ENCODE measurements around the gene CDON. TPM values are rescaled to one million over a fixed set of nuclear protein-coding genes. Genes with fewer than 3 reads are reported as not detected.
"Not testable (repeated sequence)": the region's sequence is repeated elsewhere in the genome, so short reads cannot be mapped to it uniquely, and the experiment has no call there.

CDON gene
- total RNA-seq, 1 donor, result 2.6 TPM

DNA sequence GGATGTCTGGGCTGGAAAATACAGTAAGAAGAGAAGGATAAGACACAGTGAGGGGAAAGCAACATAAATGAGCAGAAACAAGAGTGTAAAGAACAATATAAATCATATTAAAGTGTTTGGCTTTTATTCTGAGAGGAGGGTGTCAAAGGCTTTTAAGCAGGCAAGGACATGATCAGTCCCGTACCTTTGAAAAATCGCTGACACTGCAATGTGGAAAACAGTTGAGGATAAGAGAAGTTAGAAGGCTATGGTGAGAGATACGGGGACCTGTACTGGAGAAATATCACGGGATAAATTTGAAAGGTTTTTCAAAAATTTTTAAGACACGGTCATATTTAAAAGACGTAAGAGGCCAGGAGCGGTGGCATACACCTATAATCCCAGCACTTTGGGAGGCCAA lies 30.3 kb downstream of the CDON start:
- no peak overlapping the region for H3K4me3 ChIP-seq (ENCODE audit: low read depth, low read length)
- DNase-seq (ENCODE audit: low read depth), result no peak
- TF ChIP-seq CTCF (IDR thresholded peaks at IDR 0.05; ENCODE audit: insufficient read depth, low read depth, low read length), result no peak

DNA sequence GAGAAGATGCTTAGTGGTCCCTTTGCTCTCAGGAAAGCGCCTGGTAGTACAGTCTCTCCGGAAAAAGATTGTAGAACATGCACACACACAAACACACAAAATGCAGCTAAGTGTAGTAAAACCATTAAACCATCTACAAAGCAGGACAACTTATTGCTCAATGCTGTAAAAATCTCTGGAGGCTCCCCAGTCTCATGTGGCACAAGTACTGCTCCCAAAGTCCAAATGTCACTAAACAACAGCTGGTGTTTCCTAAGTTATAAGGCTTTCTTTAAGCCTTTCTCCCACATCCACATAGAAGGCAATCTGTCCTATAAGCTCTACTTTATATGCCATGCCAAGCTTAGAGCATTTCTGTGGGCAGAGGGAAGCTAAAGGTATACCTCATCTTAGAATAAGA lies 32.9 kb downstream of the CDON start:
- peak; percentile 4 for DNase-seq (ENCODE audit: low read depth)
- no peak for TF ChIP-seq CTCF (IDR thresholded peaks at IDR 0.05; ENCODE audit: insufficient read depth, low read depth, low read length)
- no peak overlapping the region for H3K4me3 ChIP-seq (ENCODE audit: low read depth, low read length)

GRCh38 chr11:126029237-126029636 lies 33.4 kb downstream of the CDON start:
- H3K4me3 ChIP-seq (ENCODE audit: low read depth, low read length), result no peak overlapping the region
- TF ChIP-seq CTCF (IDR thresholded peaks at IDR 0.05; ENCODE audit: insufficient read depth, low read depth, low read length), result no peak
- no peak for DNase-seq (ENCODE audit: low read depth)

GRCh38 chr11:126028534-126028933 lies 34.1 kb downstream of the CDON start:
- not testable (repeated sequence) for DNase-seq (ENCODE audit: low read depth); H3K4me3 ChIP-seq (ENCODE audit: low read depth, low read length)

- TF ChIP-seq CTCF (IDR thresholded peaks at IDR 0.05; ENCODE audit: insufficient read depth, low read depth, low read length), result no peak
- DNase-seq (ENCODE audit: low read depth), result no peak
- H3K4me3 ChIP-seq (ENCODE audit: low read depth, low read length), result no peak overlapping the region
These were observed 36.1 kb downstream of the CDON start for GRCh38 chr11:126026579-126026978.

DNA sequence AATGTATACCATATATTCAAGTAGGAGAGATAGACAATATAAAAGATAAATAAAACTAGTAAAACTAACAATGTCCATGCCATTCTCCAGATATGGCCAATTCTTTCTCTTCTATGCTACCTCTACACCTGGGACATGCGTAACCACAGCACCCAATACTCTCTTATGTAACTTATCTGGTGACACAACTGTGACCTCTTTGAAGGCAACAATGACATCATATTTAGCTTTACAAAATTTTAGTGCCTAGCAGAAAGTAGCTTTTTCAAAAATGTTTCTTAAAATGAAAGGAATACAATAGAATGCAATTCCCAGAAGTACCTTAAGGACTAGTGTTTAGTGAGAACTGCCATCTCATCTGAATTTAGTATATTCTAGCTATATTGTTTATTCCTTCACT lies 36.8 kb downstream of the CDON start:
- DNase-seq (ENCODE audit: low read depth), result no peak
- no peak overlapping the region for H3K4me3 ChIP-seq (ENCODE audit: low read depth, low read length)
- TF ChIP-seq CTCF (IDR thresholded peaks at IDR 0.05; ENCODE audit: insufficient read depth, low read depth, low read length), result no peak

- TF ChIP-seq CTCF (IDR thresholded peaks at IDR 0.05; ENCODE audit: insufficient read depth, low read depth, low read length), result no peak
- DNase-seq (ENCODE audit: low read depth), result peak; percentile 3
- H3K4me3 ChIP-seq (ENCODE audit: low read depth, low read length), result no peak overlapping the region
These were observed 38.5 kb downstream of the CDON start for GRCh38 chr11:126024123-126024522.
